Astrocyte of the cerebellum (primary cell): ENCODE data around the gene MICAL3.
"Not testable (repeated sequence)": the region's sequence is repeated elsewhere in the genome, so short reads cannot be mapped to it uniquely, and the experiment has no call there.

Source experiments
- DNase-seq: peaks from one replicate; pipeline ENCODE4 v3.0.0-alpha.2; 2011; ENCODE audit warnings: low read depth
- H3K4me3 ChIP-seq: 2 replicates; pipeline ENCODE4 v1.5.1; 2011; ENCODE audit warnings: mild to moderate bottlenecking, low read depth, low read length, moderate library complexity
- CTCF ChIP-seq: IDR thresholded peaks from 2 replicates; pipeline ENCODE4 v1.5.1; 2012; ENCODE audit warnings: low read length, low read depth, moderate library complexity, mild to moderate bottlenecking; ENCODE audit errors: missing control alignments
- in situ Hi-C: cut with HindIII; loops from 2 replicates; pipeline ENCODE4 v1.10.0; 2017; ENCODE audit warnings: low sequenced_read_pairs

Gene MICAL3

GRCh38 chr22:17769013-17769715, 255.2 kb downstream of the MICAL3 start:
- in situ Hi-C loops, result no loop called here
- no peak overlapping the region for H3K4me3 ChIP-seq
- no peak for TF ChIP-seq CTCF

GRCh38 chr22:17767233-17768065, 256.9 kb downstream of the MICAL3 start:
- no peak for DNase-seq
- in situ Hi-C loops, result no loop called here
- TF ChIP-seq CTCF, result no peak
- no peak overlapping the region for H3K4me3 ChIP-seq

More at GRCh38 chr22:17769013-17769715, 255.2 kb downstream of the MICAL3 start:
- no peak for DNase-seq

GRCh38 chr22:17764852-17765251, 259.5 kb downstream of the MICAL3 start:
- DNase-seq, in situ Hi-C loops, H3K4me3 ChIP-seq: not testable (repeated sequence)

GRCh38 chr22:17764036-17764435, 260.3 kb downstream of the MICAL3 start:
- in situ Hi-C loops, result no loop called here
- DNase-seq, result no peak
- no peak overlapping the region for H3K4me3 ChIP-seq
- TF ChIP-seq CTCF, result no peak

GRCh38 chr22:17763442-17763841, 260.9 kb downstream of the MICAL3 start:
- in situ Hi-C loops, result not testable (repeated sequence)

GRCh38 chr22:17761138-17761488, 263.2 kb downstream of the MICAL3 start:
- H3K4me3 ChIP-seq, result no peak overlapping the region
- no peak for DNase-seq
- in situ Hi-C loops, result no loop called here
- TF ChIP-seq CTCF, result no peak

More at GRCh38 chr22:17763442-17763841, 260.9 kb downstream of the MICAL3 start:
- H3K4me3 ChIP-seq, DNase-seq: not testable (repeated sequence)

- TF ChIP-seq CTCF, result peak; percentile 31
- no peak overlapping the region for H3K4me3 ChIP-seq
- no peak for DNase-seq
- in situ Hi-C loops, result no loop called here
These were observed 270.0 kb downstream of the MICAL3 start for GRCh38 chr22:17754233-17754925.
